GM19395 (cell line): ENCODE measurements around the gene DTNB.

Experiments used
- ATAC-seq: cut with Tn5 transposase; IDR thresholded peaks from one replicate; pipeline ENCODE4 v1.9.1; 2021; ENCODE audit warnings: mild to moderate bottlenecking, moderate library complexity; ENCODE audit not compliant: unreplicated experiment

The DTNB gene

DNA sequence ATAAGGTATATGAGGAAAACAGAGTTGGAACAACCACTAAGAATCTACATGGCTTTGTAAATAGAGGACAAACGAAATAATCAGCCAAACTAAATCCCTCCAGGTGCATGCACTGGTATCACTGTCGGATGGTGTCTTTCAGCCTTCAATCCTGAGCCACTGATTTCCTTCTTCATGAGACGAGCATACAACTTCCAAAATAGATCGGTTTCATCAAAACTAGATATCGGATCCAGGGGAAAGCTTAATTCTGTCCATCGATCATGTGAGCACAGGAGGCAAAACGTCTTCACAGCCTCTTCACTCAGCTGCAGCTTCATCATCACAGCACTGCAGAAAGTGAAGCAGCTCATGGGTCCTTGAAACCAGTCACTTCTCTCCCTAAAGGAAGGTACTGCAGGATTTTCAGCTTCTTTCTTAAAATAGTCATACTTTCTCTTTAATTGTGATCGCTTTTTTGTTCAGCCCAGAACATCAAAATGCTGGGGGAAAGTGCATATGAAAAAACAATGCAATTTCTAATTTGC lies 80.5 kb downstream of the DTNB start:
- no peak for ATAC-seq

DNA sequence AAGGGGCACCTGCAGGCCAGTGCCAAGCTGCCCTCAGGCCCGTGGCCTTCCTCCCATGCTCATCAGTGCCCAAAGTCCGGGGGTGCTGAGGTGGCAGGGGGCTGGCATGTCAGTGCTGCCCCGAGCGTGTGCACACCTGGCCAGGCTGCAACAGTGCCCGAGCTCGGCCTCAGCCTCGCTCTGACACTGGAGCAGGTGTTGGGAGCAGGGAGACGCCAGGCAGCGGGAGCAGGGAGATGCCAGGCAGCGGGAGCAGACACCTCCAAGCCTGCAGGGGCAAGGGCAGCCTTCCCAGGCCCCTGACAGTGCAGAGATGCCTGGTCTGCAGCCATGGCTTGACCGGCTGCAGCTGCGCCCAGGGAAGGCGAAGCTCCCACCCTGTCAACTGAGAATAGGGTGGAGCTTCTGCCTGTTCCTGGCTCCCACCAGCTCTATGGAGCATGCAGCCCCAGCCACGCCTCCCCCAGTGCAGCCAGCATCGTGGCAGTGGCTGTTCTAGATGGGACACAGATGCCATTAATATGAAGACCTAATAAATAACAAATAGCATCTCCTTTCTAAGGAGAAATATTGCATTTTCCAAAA lies 82.4 kb downstream of the DTNB start:
- ATAC-seq = no peak

DNA sequence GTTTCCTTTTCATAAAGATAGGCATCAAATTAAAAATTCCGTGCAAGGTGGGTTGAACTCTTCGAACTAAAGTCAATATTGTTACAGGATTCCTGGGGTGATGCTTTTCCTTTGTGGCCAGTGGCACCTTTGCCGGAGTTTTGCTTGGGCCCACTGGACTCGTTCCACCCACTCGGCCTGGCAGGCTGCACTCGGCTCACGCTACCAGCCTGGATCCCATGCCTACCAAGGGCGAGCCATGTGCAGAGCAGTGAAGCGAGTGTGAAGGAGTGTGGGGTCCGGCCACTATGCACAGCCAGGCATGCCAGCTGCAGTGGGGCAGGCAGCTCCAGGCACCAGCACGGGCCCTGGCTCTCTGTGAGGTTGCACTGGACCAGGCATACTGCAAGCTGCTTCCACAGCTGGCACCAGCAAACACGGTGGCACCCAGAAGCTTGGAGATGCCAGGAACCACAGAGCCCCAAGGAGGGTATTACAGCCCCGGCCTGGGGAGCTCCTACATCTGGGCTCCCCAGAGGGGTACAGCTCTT lies 83.6 kb downstream of the DTNB start:
- ATAC-seq = no peak

DNA sequence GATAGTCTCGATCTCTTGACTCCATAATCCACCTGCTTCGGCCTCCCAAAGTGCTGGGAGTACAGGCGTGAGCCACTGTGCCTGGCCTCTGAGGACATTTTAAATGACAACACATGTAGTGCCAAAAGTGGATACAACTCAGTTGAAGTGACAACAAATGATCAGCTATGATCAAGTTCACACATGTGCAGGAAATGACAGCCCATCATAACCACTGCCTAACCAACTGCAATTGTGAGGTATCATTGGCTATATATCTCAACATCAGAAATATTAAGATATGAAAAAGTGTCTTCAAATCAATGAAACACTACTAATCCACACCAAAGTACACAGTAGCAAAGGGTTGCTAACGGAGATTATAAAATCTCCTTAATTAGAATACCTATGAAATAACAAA lies 84.8 kb downstream of the DTNB start:
- ATAC-seq = no peak

DNA sequence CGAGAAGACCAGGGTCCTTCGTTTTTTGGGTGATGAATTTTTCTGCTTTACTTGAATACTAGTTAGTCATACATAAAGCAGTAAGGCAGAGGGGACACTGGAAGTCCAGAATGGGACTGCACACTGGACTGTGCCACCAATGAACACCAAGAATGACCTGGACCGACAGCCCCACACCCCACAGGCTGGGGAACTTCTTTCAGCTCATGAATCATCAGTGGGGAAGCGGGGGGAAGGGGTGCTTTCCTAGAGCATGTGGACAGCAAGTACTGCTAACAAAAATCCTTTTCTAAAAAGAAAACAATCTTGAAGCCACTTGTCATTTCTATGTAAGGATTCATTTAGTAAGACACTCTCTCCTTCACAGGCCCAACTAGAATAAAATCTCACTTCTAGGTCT lies 86.0 kb downstream of the DTNB start:
- ATAC-seq = no peak

DNA sequence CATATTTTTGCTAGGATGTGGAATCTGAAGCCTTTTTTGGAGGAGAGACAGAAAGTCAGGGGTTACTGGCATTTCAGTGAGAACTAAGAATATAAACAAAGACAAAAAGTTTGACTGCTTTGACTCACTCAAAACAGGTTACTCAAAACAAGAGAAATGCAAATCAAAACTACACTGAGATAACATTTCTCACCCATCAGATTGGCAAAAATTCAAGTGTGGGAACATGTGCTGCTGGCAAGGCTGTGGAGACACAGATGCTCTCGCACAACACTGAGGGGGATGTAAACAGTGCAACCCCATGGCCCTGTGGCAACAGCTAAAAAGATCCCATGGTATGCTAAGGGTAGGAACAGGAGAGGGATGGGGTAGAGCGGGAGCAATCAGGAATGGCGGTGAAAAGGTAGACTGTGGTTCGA lies 86.6 kb downstream of the DTNB start:
- peak; percentile 84 for ATAC-seq

DNA sequence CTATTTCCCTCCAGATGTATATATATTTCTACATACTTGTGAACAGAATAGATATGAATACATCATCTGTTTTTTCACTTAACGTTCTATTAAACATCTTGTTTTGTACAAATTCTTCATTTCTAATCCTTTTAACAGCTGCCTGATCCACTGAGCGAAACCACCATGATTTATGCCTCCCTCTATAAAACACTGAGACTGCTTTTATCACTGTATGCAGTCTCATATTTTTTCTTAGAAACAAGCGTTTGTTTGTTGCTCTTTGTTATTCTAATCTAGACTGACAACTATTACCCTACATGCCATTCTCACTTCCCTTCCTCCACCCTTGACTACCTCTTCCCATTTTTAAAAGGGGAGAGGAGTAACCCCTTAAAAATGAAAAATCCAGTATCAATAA lies 88.2 kb downstream of the DTNB start:
- no peak for ATAC-seq

DNA sequence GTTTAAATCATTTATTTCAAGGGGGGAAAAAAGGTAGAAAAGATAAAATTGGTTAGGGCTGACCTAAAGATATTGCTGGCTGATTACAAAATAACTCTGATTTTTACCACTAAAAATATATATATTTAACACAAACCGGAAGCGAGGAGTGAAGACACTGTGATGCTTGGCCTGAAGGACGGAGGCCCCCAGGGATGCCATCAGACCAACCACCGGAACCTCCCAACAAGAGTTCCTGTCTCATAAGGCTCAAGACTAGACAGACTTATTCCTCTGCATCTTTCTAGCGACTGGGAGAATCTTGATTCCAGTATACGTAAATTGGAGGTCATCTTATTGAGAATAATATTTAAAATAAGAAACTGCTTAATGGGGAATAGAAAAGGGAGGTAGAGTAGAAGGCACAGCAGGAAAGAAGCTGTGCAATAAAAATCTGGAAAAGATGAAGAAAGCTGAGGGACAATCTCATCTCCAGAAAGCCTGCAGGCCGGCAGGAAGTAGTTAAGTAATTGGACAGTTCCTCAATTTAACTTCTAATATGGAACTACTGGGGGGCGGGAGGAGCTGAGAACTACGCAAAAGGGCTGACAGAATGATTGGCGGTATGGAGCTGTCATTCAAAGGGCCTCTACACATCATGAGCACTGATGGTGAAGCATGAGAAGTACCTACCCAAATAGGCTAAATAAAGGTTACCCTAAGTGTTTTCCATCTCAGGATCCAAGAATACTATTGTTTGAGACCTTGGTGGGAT lies 91.1 kb downstream of the DTNB start:
- ATAC-seq = no peak

DNA sequence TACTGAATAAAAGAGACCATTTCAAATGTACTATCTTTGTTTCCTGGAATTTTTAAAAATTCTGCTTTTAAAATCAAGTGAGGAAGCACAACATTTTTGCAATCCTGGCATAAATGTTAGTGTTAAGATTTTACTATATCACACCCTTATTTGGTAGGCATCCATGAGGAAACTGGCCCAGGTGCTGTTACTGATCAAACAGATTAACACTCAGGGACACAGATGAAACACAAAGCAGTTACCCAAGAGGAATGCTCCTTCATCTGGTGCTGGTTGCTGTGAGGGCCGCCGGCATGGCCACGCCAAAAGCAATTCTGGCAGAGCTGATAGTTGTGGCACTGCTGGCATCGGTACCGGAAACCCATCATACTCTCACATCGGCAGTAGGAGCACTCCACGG lies 96.8 kb downstream of the DTNB start:
- no peak for ATAC-seq

DNA sequence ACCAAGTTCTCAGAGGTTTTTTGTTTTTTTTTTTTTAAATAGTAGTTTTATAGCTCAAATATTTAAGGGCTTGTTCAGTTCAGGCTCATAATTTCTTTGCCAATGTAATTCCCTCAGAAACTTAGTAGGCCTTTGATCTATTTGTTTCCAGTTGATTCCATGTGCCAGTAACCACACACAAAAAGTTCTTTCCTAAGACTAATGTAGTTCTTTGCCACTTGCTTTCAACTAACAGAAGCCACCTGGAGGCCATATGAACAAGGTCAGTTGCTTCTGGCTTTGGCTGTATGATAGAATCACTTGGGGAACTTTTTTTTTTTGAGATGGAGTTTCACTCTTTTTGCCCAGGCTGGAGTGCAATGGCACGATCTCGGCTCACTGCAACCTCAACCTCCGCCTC lies 100.7 kb downstream of the DTNB start:
- ATAC-seq = no peak

DNA sequence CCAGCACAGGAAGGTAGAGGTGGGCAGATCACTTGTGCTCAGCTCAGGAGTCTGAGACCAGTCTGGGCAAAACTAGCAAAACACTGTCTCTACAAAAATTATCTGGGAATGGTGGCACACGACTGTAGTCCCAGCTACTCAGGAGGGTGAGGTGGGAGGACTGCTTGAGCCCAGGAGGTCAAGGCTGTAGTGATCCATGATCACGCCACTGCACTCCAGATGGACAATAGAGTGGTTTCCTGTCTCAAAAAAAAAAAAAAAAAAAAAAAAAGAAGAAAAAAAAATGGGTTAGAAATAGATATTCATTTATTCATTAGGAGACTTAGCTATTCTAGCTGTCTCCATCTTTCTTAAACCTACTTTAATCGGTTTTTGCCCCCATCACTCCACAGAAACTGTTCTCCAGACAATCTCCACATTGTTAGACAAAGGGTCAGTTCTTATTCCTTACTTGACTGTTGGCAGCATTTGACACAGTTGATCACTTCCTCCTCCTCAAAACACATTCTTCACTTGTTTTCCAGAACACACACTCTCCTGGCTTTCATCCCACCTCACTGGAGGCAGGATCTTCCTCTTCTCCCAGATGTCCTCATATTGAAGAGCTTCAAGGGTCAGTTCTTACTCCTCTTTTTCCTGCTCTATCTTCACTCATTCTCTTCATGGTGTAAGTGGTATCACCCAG lies 103.1 kb downstream of the DTNB start:
- no peak for ATAC-seq

DNA sequence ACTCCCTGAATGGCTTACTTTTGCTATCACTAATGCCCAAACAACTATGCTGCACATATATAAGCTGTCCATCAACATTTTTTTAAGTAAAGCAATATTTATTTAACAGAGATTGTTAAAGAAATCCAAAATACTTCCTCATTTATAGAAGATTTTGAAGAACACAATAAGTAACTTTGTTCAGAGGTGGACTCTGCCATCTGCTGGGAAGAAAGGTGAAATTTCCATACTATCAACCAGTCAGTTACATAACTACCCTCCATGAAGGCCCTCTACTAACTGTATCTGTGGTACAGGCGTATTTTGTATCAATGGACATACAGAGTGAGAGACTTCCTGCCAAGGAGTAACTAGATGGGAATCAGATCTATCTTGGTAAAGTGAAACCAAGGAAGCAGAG lies 106.0 kb downstream of the DTNB start:
- peak; percentile 54 for ATAC-seq

DNA sequence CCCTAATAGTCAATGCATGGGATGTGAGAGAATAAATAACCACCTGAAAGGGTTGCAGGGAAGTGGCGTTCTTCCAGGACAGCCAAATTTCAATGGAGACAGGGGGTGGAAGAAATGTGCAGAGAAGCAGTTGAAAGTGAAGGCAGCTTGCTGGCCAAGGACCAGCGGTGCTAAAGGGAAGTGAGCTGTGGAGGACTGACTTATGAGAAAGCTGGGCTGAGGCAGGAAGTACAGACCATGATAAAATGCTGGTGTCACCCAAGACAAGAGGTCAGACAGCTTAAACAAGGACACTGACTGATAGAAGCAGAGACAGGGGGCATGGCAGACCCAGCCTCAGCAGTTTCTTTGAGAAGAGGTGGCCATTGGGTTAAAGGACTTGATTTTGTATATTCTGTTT lies 106.7 kb downstream of the DTNB start:
- peak; percentile 85 for ATAC-seq

DNA sequence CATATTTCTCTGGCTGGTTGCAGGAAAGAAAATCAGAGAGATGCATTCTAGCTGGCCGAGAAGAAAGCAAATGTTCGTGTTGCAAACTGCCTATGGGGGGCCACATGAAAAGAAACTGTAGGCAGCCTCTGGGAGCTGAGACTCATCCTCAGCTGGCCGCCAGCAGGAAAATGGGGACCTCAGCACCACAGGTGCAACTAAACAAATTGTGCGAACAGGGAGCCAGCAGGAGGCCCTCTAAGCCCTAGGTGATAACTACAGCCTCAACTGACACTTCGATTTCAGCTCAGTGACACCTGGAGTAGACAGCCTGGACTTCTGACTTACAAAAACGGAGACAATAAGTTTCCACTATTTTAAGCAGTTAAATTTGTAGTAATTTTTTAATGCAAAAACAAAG lies 107.3 kb downstream of the DTNB start:
- no peak for ATAC-seq

DNA sequence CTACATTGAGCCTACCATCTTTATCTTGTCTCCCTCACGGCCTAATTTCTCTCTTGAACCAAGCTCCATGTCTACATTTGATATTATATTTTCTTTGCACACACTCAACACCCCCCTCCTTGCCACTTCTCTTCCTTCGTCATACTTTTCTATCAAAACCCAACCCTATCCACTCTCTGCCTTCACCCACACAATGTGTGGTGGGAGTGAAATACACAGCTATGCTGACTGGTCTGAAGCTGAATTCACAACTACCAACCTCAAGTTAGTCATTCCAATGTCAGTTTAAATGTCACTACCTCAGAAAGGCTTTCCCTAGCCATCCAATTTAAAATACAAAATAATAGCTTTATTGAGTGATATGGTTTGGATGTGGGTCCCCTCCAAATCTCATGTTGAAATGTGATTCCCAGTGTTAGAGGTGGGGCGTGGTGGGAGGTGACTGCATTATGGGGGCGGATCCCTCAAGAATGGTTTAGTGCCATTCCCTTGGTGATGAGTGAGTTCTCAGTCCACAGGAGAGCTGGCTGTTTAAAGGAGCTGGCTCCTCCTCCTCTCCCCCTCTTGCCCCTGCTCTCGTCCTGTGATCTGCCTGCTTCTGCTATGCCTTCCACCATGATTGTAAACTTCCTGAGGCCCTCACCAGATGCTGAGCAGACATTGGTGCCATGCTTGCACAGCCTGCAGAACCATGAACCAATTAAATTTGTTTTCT lies 112.1 kb downstream of the DTNB start:
- no peak for ATAC-seq

DNA sequence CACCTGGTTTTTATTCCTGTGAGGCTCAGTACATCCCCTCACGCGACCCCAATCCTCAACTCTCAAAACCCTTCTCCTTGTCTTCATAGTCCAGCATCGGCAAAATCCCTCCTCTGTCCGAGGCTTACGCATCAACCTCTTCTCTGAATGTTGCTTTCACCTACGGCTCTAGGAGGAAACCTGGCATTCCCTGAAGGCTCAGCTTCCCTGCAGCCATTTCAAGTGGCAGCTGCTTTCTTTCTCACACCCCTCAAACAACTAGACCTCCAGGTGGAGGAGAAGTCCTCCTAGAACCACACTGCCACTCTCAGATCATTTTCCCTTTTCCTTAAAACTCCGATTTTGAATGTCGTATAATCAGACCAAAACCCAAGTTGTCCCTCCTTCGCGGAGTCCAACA lies 114.2 kb downstream of the DTNB start:
- ATAC-seq = no peak

DNA sequence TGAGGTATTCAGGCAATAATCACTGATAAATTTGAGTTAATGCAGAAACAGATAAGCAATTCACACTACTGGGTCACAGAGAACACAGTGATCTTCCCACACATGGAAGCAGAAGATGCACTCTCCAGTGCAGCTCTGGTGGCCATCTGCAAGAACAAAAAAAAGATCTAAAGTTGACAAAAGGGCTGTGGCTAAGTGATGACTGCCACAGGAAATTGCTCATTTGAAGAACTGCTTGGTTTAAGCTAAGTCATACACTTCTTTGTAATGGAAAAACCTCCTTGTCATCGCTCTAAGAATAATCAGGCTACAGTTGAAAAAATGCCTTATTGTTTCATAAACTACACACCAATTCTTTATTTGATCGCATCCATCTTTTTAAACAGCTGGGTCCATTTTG lies 115.1 kb downstream of the DTNB start:
- ATAC-seq = no peak

DNA sequence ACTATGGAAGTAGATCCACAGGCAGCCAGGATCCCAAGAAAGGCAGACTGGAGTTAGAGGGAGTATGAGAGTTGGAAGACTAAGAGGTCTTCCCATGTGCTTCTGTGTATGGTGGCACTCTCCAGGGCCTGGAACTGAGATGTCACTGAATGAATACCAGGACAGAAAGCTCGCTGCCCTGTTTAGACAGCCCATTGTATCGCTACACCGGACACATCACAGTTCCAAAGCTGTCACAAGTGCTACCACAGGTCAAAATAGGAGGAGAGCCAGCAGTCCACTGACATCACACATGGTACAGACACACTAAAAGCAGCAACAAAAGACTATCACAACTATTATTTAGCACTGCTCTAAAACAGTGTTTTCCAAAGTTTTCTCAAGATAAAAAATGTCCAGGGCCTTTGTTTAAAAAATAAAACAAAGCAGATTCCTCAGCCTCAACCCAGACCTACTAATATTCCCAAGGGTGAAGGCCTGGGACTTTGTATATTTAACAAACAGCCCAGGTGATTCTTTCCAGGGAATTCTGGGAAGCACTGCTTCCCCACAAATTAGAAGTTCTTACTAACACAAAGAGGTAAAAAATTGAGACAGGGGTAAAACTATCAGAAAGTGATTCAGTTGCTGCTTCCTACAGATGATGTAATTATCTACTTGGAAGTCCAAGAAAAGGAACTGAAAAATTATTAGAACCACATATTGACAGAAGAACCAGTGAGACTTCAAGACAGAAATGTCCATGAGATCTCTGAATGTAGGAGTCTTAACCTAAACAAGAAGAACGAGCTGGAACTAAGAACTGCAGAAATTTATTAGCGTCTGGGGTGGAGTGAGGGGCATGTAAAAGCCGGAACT lies 116.0 kb downstream of the DTNB start:
- no peak for ATAC-seq

DNA sequence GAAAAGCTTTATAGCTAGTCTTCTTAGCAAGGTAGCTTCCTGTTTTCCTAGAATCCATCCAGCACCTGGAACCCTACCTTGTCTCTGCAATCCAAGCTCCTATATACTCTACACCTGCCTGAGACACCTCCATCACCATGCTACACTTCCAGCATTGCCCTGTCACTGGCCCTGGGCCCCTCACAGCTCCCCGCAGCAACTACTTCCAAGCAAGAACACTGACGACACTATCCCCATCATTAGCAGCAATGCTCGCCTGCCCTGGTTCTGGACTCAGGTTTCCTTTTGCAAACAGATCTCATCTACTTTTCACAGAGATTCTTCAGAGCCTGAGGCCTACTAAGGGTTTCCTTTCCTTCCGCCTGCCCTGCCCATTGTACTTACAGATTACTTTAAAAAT lies 121.1 kb downstream of the DTNB start:
- no peak for ATAC-seq

DNA sequence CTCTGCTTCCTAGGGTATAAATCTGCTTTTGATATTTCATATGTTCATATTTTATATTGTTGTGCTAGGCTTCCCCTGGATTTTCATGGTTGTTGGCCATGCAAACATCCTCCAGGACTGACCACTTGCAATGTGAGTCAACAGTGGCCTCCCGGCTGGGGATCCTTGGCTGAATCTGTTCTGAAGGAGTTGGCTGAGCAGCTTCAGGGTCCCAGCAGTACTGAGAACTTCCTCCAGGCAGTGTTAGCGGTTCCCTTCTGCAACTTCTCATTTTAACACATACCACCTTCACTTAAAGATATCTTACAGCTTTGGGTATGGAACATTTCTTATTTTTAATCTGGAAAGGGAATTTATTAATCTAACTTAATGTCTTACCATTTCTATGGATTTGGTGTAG lies 122.1 kb downstream of the DTNB start:
- no peak for ATAC-seq
